ENCODE data around the gene FTH1. TPM values are rescaled to one million over a fixed set of nuclear protein-coding genes. Genes with fewer than 3 reads are reported as not detected.
A peak's percentile ranks its signal among the peaks of the same experiment; 100 is the strongest.

FTH1 gene
- polyA plus RNA-seq, 1 donor from 2014 or later = 597 TPM

- Histone ChIP-seq H3K79me2 (replicated peaks; ENCODE audit: insufficient read depth, low read length) (no peaks in the 10 kb centered on the region), H3F3A (ENCODE audit: insufficient read depth, low read length, poor library complexity, severe bottlenecking) (no peaks in the 10 kb centered on the region), H3K4me2 (ENCODE audit: low read length) (no peak overlapping the region), H4K20me1 (ENCODE audit: insufficient read depth) (no peaks in the 10 kb centered on the region), H2AFZ (ENCODE audit: low read depth, low read length) (no peak overlapping the region), H3K9ac (ENCODE audit: low read length) (no peak overlapping the region), H3K4me3 (ENCODE audit: low read length) (no peak overlapping the region), H3K36me3 (ENCODE audit: insufficient read depth, low read length) (no peaks in the 10 kb centered on the region), H3K9me2 (ENCODE audit: insufficient read depth, low read length) (no peaks in the 10 kb centered on the region), H3K27me3 (ENCODE audit: insufficient read depth, low read depth, low read length) (peaks cover 24% of the 10 kb centered on the region), H3K27ac (ENCODE audit: low read length) (no peak overlapping the region), H3K9me3 (ENCODE audit: low read length) (no peaks in the 10 kb centered on the region)
- TF ChIP-seq CTCF (IDR thresholded peaks at IDR 0.05; ENCODE audit: poor library complexity, severe bottlenecking) = no peak
- no peak for TF ChIP-seq MXI1 (conservative IDR thresholded peaks at IDR 0.05; ENCODE audit: poor library complexity, severe bottlenecking)
- TF ChIP-seq POLR2AphosphoS5 (IDR thresholded peaks at IDR 0.05) = no peak
- TF ChIP-seq SMC3 (conservative IDR thresholded peaks at IDR 0.05; ENCODE audit: poor library complexity) = no peak
- no peak for TF ChIP-seq RAD21 (conservative IDR thresholded peaks at IDR 0.05)
- no peak for TF ChIP-seq TAF1 (IDR thresholded peaks at IDR 0.05; ENCODE audit: low read depth)
- no peak for TF ChIP-seq EZH2 (IDR thresholded peaks at IDR 0.05; ENCODE audit: borderline replicate concordance, insufficient read depth, low read length, poor library complexity, severe bottlenecking)
- TF ChIP-seq EP300 (conservative IDR thresholded peaks at IDR 0.05; ENCODE audit: poor library complexity, severe bottlenecking) = no peak
- no peak for TF ChIP-seq REST (IDR thresholded peaks at IDR 0.05; ENCODE audit: borderline replicate concordance)
Measured at GRCh38 chr11:61956191-61957020, 11.0 kb downstream of the FTH1 start.

GRCh38 chr11:61955422-61956135, 11.9 kb downstream of the FTH1 start:
- no peaks in the 10 kb centered on the region for H3K9me3 ChIP-seq (ENCODE audit: low read length)
- H3K9ac ChIP-seq (ENCODE audit: low read length) = no peak overlapping the region
- no peaks in the 10 kb centered on the region for H3K36me3 ChIP-seq (ENCODE audit: insufficient read depth, low read length)
- no peaks in the 10 kb centered on the region for H3F3A ChIP-seq (ENCODE audit: insufficient read depth, low read length, poor library complexity, severe bottlenecking)
- no peaks in the 10 kb centered on the region for H3K79me2 ChIP-seq (replicated peaks; ENCODE audit: insufficient read depth, low read length)
- no peaks in the 10 kb centered on the region for H3K9me2 ChIP-seq (ENCODE audit: insufficient read depth, low read length)
- peak overlapping the region; percentile 7 for H3K4me3 ChIP-seq (ENCODE audit: low read length)
- H2AFZ ChIP-seq (ENCODE audit: low read depth, low read length) = no peak overlapping the region
- no peak overlapping the region for H3K27ac ChIP-seq (ENCODE audit: low read length)
- peaks cover 24% of the 10 kb centered on the region for H3K27me3 ChIP-seq (ENCODE audit: insufficient read depth, low read depth, low read length)
- no peak overlapping the region for H3K4me2 ChIP-seq (ENCODE audit: low read length)
- TF ChIP-seq SMC3 (conservative IDR thresholded peaks at IDR 0.05; ENCODE audit: poor library complexity) (no peak), EZH2 (IDR thresholded peaks at IDR 0.05; ENCODE audit: borderline replicate concordance, insufficient read depth, low read length, poor library complexity, severe bottlenecking) (no peak), EP300 (conservative IDR thresholded peaks at IDR 0.05; ENCODE audit: poor library complexity, severe bottlenecking) (no peak), MXI1 (conservative IDR thresholded peaks at IDR 0.05; ENCODE audit: poor library complexity, severe bottlenecking) (no peak), RAD21 (conservative IDR thresholded peaks at IDR 0.05) (no peak), POLR2AphosphoS5 (IDR thresholded peaks at IDR 0.05) (no peak), TAF1 (IDR thresholded peaks at IDR 0.05; ENCODE audit: low read depth) (no peak), CTCF (IDR thresholded peaks at IDR 0.05; ENCODE audit: poor library complexity, severe bottlenecking) (no peak), REST (IDR thresholded peaks at IDR 0.05; ENCODE audit: borderline replicate concordance) (no peak)
- H4K20me1 ChIP-seq (ENCODE audit: insufficient read depth) = no peaks in the 10 kb centered on the region
